HG02840 (cell line): ENCODE measurements around the gene BCL2.

Experiments used
- ATAC-seq: cut with Tn5 transposase; IDR thresholded peaks from one replicate; pipeline ENCODE4 v1.9.1; 2021; ENCODE audit warnings: mild to moderate bottlenecking, moderate library complexity, moderate number of reproducible peaks; ENCODE audit not compliant: unreplicated experiment, low FRiP score

Gene BCL2

DNA sequence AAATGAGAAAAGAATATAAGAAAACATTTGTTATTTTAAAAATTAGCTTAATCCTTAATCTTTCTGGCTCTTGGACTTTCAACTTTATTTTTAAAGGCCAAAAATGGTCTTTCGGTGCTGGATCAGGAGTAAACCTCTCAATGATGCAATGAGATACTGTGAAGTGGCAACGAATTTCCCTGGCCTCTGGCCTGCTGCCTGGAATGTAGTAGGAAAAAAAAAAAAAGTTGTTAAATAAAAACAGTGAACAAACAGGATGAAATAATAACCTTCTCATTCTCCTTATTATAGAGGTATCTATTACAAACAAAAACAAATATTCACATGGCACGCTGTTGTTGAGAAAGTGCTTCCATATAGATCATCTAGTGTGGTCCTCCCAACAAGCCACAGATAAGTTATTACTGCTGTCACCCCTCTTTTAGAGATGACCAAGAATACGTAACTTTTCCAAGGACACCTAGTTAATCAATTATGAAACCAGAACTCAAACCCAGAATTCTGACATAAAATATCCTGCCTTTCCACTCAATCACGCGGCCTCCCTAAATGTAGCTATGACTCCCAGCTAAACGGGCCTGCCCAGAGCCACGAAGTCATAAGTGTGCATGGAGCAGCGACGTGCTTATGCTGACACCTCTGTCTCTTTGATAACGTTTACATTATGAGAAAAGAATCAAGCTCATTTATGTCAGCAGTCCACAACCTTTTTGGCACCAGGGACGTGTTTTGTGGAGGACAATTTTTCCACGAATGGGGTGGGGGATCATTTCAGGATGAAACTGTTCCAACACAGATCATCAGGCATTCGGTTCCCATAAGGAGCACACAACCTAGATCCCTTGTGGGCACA, 170.9 kb downstream of the BCL2 start:
- no peak for ATAC-seq

- no peak for ATAC-seq
Observed at GRCh38 chr18:63147973-63148372, 171.6 kb downstream of the BCL2 start.

DNA sequence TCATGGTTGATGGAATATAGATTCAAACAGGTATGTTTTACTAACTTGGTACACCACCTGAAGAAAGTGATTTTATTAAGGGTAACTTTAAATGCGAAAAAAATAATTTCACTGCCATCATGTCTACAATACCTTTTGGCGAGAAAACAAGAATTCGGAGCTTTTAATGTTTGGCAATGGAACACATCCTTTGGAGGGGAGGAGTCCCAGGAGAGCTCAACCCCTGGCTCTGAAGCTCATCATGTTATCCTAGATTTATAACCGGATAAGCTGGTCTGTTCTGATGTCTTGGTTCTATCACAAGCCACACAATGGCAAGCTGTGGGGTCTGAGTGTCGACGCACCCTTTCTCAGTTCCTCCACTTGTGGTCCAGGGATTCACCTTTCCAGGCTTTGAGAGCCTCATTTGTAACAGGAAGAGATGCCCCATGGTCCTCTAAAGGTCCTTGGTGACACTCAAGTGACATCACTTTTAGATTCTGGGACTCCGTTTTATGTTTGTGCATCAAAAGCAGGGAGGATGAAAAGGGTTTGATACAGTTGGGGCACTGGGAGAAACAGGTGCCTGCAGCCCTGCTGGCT, 172.7 kb downstream of the BCL2 start:
- ATAC-seq: no peak

DNA sequence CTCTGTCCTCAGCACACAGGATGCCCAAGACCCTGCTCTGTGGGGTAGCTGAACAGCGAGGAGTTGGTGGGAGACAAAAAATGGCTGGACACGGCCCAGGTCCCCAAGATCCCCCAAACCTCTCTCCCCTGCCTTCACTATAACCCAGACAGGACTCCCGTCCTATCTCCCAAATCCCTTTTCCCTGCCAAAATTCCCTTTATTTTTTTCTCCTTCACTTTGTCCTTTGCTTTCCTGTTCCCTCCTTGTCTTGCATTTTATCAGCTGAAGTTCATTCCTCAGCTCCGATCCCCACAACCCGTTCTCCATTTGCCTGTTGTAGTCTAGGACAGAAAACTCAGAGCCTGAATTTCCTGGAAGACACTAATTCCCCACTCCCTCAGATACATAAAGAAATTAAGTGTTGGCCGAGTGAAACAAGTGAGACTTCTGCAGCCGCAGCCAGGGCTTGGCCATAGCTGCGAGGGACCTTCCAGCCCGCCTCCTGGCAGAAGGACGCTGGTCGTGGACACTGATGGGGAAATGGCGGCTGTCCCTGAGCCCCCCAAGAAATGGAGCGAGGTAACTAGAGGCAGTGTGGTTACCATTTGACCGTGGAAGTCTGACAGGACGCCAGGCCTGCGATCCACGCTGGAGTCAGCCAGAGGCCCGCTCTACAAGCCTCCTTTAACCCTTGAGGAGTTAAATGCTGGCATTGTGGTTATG, 173.6 kb downstream of the BCL2 start:
- ATAC-seq: no peak

GRCh38 chr18:63145166-63145850, 174.3 kb downstream of the BCL2 start:
- no peak for ATAC-seq

GRCh38 chr18:63144748-63145147, 174.8 kb downstream of the BCL2 start:
- ATAC-seq: no peak

GRCh38 chr18:63143330-63143771, 176.2 kb downstream of the BCL2 start:
- no peak for ATAC-seq

DNA sequence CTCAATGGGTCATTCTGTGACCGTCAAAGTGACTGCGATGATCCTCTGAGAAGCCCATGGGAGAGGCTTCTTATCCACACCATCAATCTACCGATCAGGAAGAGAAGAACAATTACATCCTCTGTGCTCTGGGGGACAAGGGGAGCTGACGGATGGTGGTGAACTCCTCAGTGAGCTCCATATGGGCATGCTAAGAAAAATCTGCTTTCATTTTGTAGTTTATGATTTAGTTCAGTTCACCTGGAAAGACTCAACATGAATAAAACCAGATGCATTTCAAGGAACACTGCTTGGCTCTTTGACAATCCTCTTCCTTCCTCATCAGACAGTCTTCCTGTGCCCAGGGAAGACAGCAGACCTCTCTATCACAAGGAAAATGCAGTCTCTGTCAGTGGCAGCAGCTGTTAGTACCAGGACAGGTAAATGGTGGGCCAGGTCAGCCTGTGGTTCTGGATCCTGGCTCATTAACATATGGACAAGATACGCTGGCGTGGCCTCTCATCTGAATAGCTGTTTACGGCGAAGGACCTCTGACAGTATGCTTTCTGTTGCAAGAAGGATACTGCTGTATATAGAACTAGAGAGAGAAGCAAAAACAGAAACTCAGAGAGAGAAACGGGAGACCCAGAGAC, 176.9 kb downstream of the BCL2 start:
- ATAC-seq: no peak

DNA sequence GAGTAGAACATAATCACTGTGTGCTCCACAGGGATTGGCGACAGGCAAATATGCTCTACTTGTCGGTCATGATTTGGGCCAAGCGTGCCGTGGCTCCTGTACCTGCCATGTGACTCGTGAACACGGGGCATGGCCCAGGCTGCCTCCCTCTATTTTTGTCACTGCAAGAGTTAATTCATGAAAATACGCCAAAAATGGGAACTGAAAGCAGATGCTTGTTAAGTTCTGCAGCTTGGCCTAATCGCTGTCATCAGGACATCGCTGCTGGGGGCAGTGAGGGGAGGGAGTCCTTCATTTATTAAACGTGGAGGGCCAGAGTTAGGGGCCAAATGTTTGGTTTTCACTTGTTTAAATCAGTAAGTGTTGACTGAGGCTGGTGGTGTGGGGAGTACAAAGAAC, 177.8 kb downstream of the BCL2 start:
- ATAC-seq: peak; percentile 47

GRCh38 chr18:63140997-63141777, 178.4 kb downstream of the BCL2 start:
- no peak for ATAC-seq

DNA sequence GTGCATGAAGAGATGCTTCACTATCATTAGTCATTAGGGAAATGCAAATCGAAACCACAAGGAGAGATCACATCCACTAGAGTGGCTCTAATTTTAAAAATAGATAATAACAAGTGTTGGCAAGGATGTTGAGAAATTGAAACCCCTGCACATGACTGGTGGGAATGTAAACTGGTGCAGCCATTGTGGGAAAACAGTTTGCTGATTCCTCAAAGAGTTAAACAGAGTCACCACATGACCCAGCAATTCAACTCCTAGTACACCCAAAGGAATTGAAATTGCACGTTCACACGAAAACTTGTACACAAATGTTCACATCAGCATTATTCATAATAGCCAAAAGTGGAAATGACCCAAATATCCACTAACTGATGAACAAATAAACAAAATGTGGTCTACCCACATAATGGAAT, 179.5 kb downstream of the BCL2 start:
- no peak for ATAC-seq

- ATAC-seq: peak; percentile 56
Observed at GRCh38 chr18:63138436-63139340, 180.9 kb downstream of the BCL2 start.

DNA sequence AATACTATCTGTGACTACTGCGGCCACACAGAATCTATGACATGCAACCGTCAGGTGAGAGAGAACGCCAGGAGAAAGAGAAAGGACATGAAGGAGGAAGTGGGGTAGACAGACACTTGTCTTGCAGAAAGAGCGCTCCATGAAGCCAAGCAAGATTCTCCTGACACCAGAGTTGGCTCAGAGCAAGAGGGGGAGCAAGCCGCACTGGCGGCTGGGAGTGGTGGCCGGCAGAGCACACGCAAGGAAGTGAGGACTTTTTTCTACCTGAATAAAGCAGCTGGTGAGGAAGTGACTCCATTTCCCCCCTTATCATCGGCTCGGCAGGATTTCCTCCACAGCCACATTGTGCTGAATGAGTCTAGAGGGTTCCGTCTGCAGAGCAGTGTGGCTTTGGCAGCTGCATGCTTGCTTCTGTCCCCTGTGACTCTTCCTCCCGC, 181.6 kb downstream of the BCL2 start:
- ATAC-seq: no peak

DNA sequence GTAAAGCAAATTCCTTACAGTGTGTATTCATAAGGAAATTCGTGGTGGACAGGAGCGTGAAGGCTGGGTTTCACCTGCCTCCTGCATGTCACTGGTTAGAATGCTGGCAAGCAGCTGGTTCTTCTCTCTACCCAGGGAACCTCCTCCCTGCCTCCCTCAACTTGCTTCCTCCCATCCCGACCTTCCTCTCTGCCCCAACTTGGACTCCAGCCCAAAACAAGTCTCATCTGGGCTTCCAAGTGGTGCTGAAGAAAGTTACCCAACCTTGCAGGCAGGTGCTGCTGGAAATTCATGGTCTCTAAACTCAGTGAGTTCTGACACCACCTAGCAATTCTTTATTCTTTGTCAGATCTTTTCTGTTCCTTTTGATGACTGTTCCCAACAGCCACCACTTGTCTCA, 184.5 kb downstream of the BCL2 start:
- ATAC-seq: no peak

- ATAC-seq: no peak
Observed at GRCh38 chr18:63132819-63133200, 186.8 kb downstream of the BCL2 start.

GRCh38 chr18:63131959-63132818, 187.4 kb downstream of the BCL2 start:
- ATAC-seq: no peak

- peak; percentile 57 for ATAC-seq
Observed at GRCh38 chr18:63131106-63131958, 188.2 kb downstream of the BCL2 start.
